GM19468 (cell line): Measurements from ENCODE around the gene CHST9.
"Not testable (repeated sequence)": the region's sequence is repeated elsewhere in the genome, so short reads cannot be mapped to it uniquely, and the experiment has no call there.

Experiments used
- ATAC-seq: cut with Tn5 transposase; IDR thresholded peaks from one replicate; pipeline ENCODE4 v1.9.1; 2021; ENCODE audit warnings: mild to moderate bottlenecking, moderate library complexity, moderate number of reproducible peaks; ENCODE audit not compliant: unreplicated experiment; ENCODE audit errors: extremely low read depth

The CHST9 gene

GRCh38 chr18:27185025-27185763 is at the start of gene CHST9:
Gene CHST9 (minus strand): TSS chr18:27185308. CDS start chr18:27142809, 42,499 bp downstream.
- no peak for ATAC-seq

GRCh38 chr18:27232355-27232754 is 47.2 kb upstream of the CHST9 start:
- not testable (repeated sequence) for ATAC-seq

GRCh38 chr18:27231671-27232070 is 46.6 kb upstream of the CHST9 start:
- ATAC-seq, result not testable (repeated sequence)

GRCh38 chr18:27231221-27231620 is 46.1 kb upstream of the CHST9 start:
- not testable (repeated sequence) for ATAC-seq

- ATAC-seq, result no peak
These were observed 42.6 kb upstream of the CHST9 start for GRCh38 chr18:27227721-27228120.

GRCh38 chr18:27226556-27227075 is 41.5 kb upstream of the CHST9 start:
- no peak for ATAC-seq

GRCh38 chr18:27225947-27226481 is 40.9 kb upstream of the CHST9 start:
- ATAC-seq, result no peak

- no peak for ATAC-seq
These were observed 38.6 kb upstream of the CHST9 start for GRCh38 chr18:27223526-27224291.

- no peak for ATAC-seq
These were observed 29.7 kb upstream of the CHST9 start for GRCh38 chr18:27214831-27215230.

GRCh38 chr18:27213123-27213717 is 28.1 kb upstream of the CHST9 start:
- no peak for ATAC-seq

GRCh38 chr18:27211569-27211968 is 26.5 kb upstream of the CHST9 start:
- no peak for ATAC-seq

GRCh38 chr18:27206411-27206810 is 21.3 kb upstream of the CHST9 start:
- ATAC-seq, result no peak

- ATAC-seq, result no peak
These were observed 17.6 kb upstream of the CHST9 start for GRCh38 chr18:27202741-27203140.

GRCh38 chr18:27198036-27198435 is 12.9 kb upstream of the CHST9 start:
- ATAC-seq, result no peak

- no peak for ATAC-seq
These were observed 3.2 kb upstream of the CHST9 start for GRCh38 chr18:27188309-27188708.

GRCh38 chr18:27185897-27186296 is 789 bp upstream of the CHST9 start:
- no peak for ATAC-seq

- no peak for ATAC-seq
These were observed 738 bp downstream of the CHST9 start for GRCh38 chr18:27184115-27185024.

GRCh38 chr18:27181726-27182125 is 3.4 kb downstream of the CHST9 start:
- ATAC-seq, result no peak

GRCh38 chr18:27178424-27178823 is 6.7 kb downstream of the CHST9 start:
- no peak for ATAC-seq

GRCh38 chr18:27175914-27176313 is 9.2 kb downstream of the CHST9 start:
- no peak for ATAC-seq
